Hepatocyte (in vitro differentiated cells): Measurements from ENCODE around the gene HFE. TPM values are rescaled to one million over a fixed set of nuclear protein-coding genes. Genes with fewer than 3 reads are reported as not detected.

ENCODE experiments used
- DNase-seq: peaks from one replicate; pipeline ENCODE4 v3.0.0-alpha.2; 2016; ENCODE audit warnings: low spot score
- H2AFZ ChIP-seq: fragments of 200-600 bp; sonication (generic); 2 replicates; pipeline ENCODE4 v1.6.0; 2016; ENCODE audit warnings: antibody characterized with exemption, mild to moderate bottlenecking
- H3K27ac ChIP-seq: fragments of 200-600 bp; sonication (generic); 2 replicates; pipeline ENCODE4 v1.5.1; 2016; ENCODE audit warnings: mild to moderate bottlenecking
- H3K27me3 ChIP-seq: fragments of 200-600 bp; sonication (generic); 2 replicates; pipeline ENCODE4 v1.6.1; 2016
- H3K36me3 ChIP-seq: fragments of 200-600 bp; sonication (generic); replicated peaks from 2 replicates; pipeline ENCODE4 v1.5.1; 2016; ENCODE audit warnings: low read depth; ENCODE audit not compliant: insufficient read depth
- H3K4me1 ChIP-seq: fragments of 200-600 bp; sonication (generic); 2 replicates; pipeline ENCODE4 v1.5.1; 2016; ENCODE audit warnings: mild to moderate bottlenecking, moderate library complexity; ENCODE audit not compliant: insufficient read depth
- H3K4me2 ChIP-seq: fragments of 200-600 bp; sonication (generic); 2 replicates; pipeline ENCODE4 v1.6.0; 2016
- H3K4me3 ChIP-seq: fragments of 200-600 bp; sonication (generic); 2 replicates; pipeline ENCODE4 v1.5.1; 2016; ENCODE audit warnings: mild to moderate bottlenecking
- H3K79me2 ChIP-seq: fragments of 200-600 bp; sonication (generic); 2 replicates; pipeline ENCODE4 v1.6.0; 2017; ENCODE audit warnings: mild to moderate bottlenecking
- H3K9me2 ChIP-seq: fragments of 200-600 bp; sonication (generic); replicated peaks from 2 replicates; pipeline ENCODE4 v1.6.0; 2017; ENCODE audit warnings: mild to moderate bottlenecking; ENCODE audit not compliant: insufficient read depth
- H3K9me3 ChIP-seq: fragments of 200-600 bp; sonication (generic); 2 replicates; pipeline ENCODE4 v1.5.1; 2016; ENCODE audit warnings: low read depth, mild to moderate bottlenecking
- H4K20me1 ChIP-seq: fragments of 200-600 bp; sonication (generic); 2 replicates; pipeline ENCODE4 v1.6.0; 2016; ENCODE audit warnings: mild to moderate bottlenecking; ENCODE audit not compliant: insufficient read depth, poor library complexity, severe bottlenecking
- EZH2 ChIP-seq: fragments of 200-600 bp; sonication (generic); IDR thresholded peaks from 2 replicates; pipeline ENCODE4 v1.6.1; 2016; ENCODE audit warnings: antibody characterized with exemption, mild to moderate bottlenecking, borderline replicate concordance
- EZH2phosphoT487 ChIP-seq: fragments of 200-600 bp; sonication (generic); IDR thresholded peaks from one replicate; pipeline ENCODE4 v1.6.1; 2018; ENCODE audit warnings: antibody characterized with exemption, mild to moderate bottlenecking, low read depth, moderate library complexity; ENCODE audit not compliant: unreplicated experiment, severe bottlenecking
- WGBS: methylation state at CpG from one replicate; pipeline ENCODE4 v1.1.6; 2016; ENCODE audit warnings: low lambda C conversion rate; ENCODE audit errors: missing lambda C conversion rate; 5-methylcytosine and 5-hydroxymethylcytosine counted together
- polyA plus RNA-seq: library from polyadenylated mRNA; unstranded; fragments of >200 nt; fragmentation: Nextera tagmentation; extraction: Ambion mirVana; gene quantifications from 2 replicates; pipeline ENCODE4 v1.2.1, GENCODE V29; 2016
- total RNA-seq: library from RNA; depleted of rRNA; stranded (reverse); fragments of >200 nt; gene quantifications from 2 replicates; pipeline ENCODE4 v1.2.3, GENCODE V29; 2014
- TF ChIP-seq, protein P1 (sequence below): fragments of 200-600 bp; sonication (generic); IDR thresholded peaks from 2 replicates; pipeline ENCODE4 v1.5.1; 2016; ENCODE audit warnings: antibody characterized with exemption, mild to moderate bottlenecking; ENCODE audit not compliant: poor library complexity

HFE gene
- total and polyA plus RNA-seq, 2 experiments from 2014 or later, result 3.6 to 7.4 TPM

DNA sequence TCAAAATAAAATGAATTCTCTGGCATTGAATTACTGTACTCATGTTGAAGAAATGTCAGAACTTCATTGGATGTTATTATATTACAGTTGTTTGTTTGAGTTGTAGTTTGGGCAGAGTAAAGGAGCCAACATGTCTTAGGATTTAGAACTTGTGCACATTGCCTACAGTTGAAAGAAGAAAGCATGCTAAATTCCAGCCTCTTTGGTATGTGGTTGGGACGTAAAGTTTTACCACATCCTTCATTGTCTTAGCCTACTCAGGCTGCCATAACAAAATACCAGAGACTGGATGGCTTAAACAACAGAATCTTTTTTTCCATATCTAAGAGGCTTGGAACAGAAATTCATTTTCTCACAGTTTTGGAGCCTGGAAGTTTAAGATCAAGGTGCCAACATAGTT, 42.4 kb downstream of the HFE start:
- 82% methylated on average over 1 of the region's 1 CpG for WGBS
- H3K9me2 ChIP-seq, result no peaks in the 10 kb centered on the region
- no peak overlapping the region for H2AFZ ChIP-seq
- no peak for DNase-seq
- H3K4me2 ChIP-seq, result peak overlapping the region; percentile 78
- TF ChIP-seq EZH2phosphoT487, result no peak
- TF ChIP-seq, protein P1, sequence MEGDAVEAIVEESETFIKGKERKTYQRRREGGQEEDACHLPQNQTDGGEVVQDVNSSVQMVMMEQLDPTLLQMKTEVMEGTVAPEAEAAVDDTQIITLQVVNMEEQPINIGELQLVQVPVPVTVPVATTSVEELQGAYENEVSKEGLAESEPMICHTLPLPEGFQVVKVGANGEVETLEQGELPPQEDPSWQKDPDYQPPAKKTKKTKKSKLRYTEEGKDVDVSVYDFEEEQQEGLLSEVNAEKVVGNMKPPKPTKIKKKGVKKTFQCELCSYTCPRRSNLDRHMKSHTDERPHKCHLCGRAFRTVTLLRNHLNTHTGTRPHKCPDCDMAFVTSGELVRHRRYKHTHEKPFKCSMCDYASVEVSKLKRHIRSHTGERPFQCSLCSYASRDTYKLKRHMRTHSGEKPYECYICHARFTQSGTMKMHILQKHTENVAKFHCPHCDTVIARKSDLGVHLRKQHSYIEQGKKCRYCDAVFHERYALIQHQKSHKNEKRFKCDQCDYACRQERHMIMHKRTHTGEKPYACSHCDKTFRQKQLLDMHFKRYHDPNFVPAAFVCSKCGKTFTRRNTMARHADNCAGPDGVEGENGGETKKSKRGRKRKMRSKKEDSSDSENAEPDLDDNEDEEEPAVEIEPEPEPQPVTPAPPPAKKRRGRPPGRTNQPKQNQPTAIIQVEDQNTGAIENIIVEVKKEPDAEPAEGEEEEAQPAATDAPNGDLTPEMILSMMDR, result no peak
- no peak for TF ChIP-seq EZH2
- no peak overlapping the region for H3K4me3 ChIP-seq
- H3K27me3 ChIP-seq, result no peaks in the 10 kb centered on the region
- peaks cover 17% of the 10 kb centered on the region for H3K4me1 ChIP-seq
- peaks cover 99% of the 10 kb centered on the region for H4K20me1 ChIP-seq
- peaks cover 98% of the 10 kb centered on the region for H3K79me2 ChIP-seq
- H3K9me3 ChIP-seq, result no peaks in the 10 kb centered on the region
- H3K27ac ChIP-seq, result no peak overlapping the region
- H3K36me3 ChIP-seq, result no peaks in the 10 kb centered on the region

DNA sequence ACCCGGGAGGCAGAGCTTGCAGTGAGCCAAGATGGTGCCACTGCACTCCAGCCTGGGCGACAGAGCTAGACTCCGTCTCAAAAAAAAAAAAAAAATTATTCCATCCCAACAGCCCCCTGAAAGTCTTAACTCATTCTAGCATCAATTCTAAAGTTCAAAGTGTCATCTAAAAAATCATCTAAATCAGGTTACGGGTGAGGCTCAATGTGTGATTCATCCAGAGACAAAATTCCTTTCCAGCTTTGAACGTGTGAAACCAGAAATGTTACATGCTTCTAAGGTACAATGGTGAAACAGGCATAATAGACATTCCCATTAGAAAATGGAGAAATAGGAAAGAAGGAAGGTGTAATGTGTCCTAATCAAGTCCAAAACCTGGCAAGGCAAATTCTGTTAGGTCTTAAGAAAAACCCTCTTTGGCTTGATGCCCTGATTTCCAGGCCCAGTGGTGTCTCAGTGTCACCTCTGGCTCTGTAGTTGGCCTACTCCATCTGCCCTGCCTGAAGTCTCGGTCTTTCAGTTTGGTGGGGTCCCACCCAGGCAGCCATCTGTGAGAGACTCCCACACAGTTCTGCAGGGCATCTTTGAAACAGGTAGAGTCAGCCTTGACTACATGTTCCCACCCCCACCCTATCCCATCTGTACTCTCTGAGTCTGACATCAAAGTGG, 43.5 kb downstream of the HFE start:
- Histone ChIP-seq H3K9me3 (no peaks in the 10 kb centered on the region), H3K9me2 (no peaks in the 10 kb centered on the region), H3K36me3 (no peaks in the 10 kb centered on the region), H3K27ac (no peak overlapping the region), H3K79me2 (peaks cover 98% of the 10 kb centered on the region), H3K4me2 (peak overlapping the region; percentile 24), H3K4me1 (peaks cover 17% of the 10 kb centered on the region), H3K27me3 (no peaks in the 10 kb centered on the region), H3K4me3 (no peak overlapping the region), H4K20me1 (peaks cover 99% of the 10 kb centered on the region), H2AFZ (no peak overlapping the region)
- WGBS, result 92% methylated on average over 6 of the region's 6 CpGs
- TF ChIP-seq EZH2 (no peak), EZH2phosphoT487 (no peak)
- TF ChIP-seq, protein P1, result no peak
- no peak for DNase-seq

DNA sequence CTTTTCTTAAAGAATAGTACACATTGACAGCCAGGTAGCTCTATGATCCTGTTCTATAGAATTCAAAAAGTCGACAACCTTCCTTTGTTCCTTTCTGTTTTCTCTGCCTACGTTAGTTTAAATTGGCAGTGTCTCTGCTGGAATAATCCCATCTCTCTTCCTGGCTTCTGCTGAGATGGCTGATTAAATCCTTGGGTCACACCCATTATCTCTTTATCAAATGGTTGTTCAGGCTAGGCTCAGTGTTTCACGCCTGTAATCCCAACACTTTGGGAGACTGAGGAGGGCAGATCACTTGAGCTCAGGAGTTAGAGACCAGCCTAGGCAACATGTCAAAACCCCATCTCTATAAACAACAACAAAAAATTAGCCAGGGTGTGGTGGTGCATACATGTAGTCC, 44.4 kb downstream of the HFE start:
- Histone ChIP-seq H4K20me1 (peaks cover 99% of the 10 kb centered on the region), H3K4me1 (peaks cover 17% of the 10 kb centered on the region), H3K27me3 (no peaks in the 10 kb centered on the region), H3K4me3 (no peak overlapping the region), H2AFZ (no peak overlapping the region), H3K27ac (no peak overlapping the region), H3K4me2 (peak overlapping the region; percentile 24), H3K9me2 (no peaks in the 10 kb centered on the region), H3K9me3 (no peaks in the 10 kb centered on the region), H3K36me3 (no peaks in the 10 kb centered on the region), H3K79me2 (peaks cover 95% of the 10 kb centered on the region)
- DNase-seq, result no peak
- 80% methylated on average over 3 of the region's 3 CpGs for WGBS
- TF ChIP-seq EZH2 (no peak), EZH2phosphoT487 (no peak)
- TF ChIP-seq, protein P1, result no peak

DNA sequence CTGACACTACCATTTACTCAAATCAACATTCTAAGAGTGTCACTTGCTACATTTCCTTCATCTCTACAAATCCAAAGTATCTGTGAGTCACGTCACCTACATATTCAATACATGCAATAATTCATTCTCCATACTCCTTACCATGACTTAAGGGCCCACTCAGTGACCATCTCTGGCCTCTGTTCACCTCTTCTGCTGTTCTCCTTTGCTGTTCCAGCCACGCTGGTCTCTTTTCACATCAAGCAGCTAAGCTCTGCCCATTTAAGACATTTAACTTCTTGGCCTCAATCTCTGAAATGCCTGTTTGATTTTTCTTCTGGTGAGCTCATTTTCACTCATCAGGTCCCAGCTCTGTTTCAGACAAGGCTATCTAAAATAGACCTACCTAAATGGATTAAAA, 46.5 kb downstream of the HFE start:
- TF ChIP-seq EZH2phosphoT487, result no peak
- no peak for TF ChIP-seq EZH2
- peaks cover 90% of the 10 kb centered on the region for H3K79me2 ChIP-seq
- no peaks in the 10 kb centered on the region for H3K27me3 ChIP-seq
- H3K9me3 ChIP-seq, result no peaks in the 10 kb centered on the region
- no peaks in the 10 kb centered on the region for H3K9me2 ChIP-seq
- no peak overlapping the region for H3K27ac ChIP-seq
- H3K4me1 ChIP-seq, result peaks cover 3% of the 10 kb centered on the region
- WGBS, result 98% methylated on average over 2 of the region's 2 CpGs
- no peak overlapping the region for H3K4me2 ChIP-seq
- no peak overlapping the region for H3K4me3 ChIP-seq
- H4K20me1 ChIP-seq, result peaks cover 98% of the 10 kb centered on the region
- no peak for DNase-seq
- H2AFZ ChIP-seq, result no peak overlapping the region
- peaks cover 7% of the 10 kb centered on the region for H3K36me3 ChIP-seq
